DMS153 treated with DMSO at 0.1 percent for 48 hours (cell line): ENCODE measurements around the gene SLC39A10.
"Not testable (repeated sequence)": the region's sequence is repeated elsewhere in the genome, so short reads cannot be mapped to it uniquely, and the experiment has no call there.

ENCODE experiments used
- DNase-seq: peaks from one replicate; lab custom pipeline; 2025; ENCODE audit not compliant: unreplicated experiment; lab: John Stamatoyannopoulos, UW

The SLC39A10 gene

GRCh38 chr2:195670191-195670590 lies 13.2 kb downstream of the SLC39A10 start:
- no peak for DNase-seq

DNA sequence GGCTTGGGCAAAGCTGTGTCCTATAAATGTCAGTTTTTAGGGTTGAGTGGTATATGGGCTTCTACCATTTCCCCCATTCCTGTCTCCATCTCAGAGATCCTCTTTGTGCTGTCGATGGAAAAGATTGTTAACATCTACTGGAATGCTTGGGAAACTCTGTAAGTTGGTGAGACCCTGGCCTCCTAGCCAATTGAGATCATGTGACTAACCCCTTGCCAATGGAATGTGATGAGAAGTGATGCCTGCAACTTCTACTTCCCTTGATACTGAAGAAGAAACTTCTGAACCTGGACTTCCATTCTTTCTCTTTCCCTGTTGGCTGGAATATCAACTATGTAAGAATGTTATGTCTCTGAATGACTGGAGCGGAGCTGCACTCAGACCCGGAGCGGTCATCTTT lies 14.5 kb downstream of the SLC39A10 start:
- no peak for DNase-seq

- DNase-seq, result no peak
Measured at GRCh38 chr2:195672674-195673073, 15.6 kb downstream of the SLC39A10 start.

DNA sequence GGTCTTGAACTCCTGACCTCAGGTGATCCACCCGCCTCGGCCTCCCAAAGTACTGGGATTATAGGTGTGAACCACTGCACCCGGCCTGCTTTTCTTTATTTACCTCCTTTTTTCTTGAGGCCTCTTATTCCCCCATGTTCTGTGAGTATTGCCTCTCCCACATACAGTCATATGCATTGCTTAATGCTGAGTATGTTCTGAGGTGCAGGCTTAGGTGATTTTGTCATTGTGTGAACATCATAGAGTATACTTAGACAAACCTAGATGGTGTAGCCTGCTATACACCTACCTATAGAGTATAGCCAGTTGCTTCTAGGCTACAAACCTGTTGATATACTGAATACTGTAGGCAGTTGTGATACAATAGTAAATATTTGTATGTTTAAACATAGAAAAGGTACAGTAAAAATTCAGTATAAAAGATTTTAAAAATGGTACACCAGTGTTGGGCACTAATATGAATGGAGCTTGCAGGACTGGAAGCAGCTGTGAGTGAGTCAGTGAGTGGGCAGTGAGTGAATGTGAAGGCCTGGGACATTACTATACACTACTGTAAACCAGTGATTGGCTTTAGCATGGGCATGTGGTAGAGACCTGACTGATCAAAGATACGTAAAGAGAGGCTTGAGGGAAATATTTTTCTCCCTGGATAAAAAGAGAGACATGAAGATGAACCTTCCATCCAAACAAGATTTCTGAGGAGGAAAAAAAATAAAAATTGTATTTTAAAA lies 17.6 kb downstream of the SLC39A10 start:
- no peak for DNase-seq

DNA sequence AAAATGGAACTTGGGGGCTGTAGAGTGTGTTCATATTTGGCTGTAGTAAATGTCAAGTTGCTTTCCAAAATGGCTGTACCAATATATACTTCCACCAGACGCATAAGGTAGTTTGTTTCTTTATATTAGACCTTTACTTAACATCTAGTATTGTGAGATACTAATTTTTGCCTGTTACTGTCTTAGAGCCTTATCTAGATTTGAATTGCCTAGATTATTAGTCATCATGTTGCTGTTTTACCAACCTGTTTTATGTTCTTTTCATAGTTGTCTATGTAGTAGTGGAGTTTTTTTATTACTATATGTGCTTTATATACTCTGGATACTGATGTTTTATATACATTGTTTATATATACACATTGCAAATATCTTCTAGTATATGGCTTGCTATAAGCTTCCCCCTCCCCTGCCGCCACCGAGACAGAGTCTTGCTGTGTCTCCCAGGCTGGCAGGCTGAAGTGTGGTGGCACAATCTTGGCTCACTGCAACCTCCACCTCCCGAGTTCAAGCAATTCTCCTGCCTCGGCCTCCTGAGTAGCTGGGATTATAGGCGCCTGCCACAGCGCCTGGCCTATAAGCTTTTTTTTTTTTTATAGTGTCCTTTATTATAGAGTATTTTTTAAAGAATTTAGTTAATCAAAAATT lies 18.9 kb downstream of the SLC39A10 start:
- no peak for DNase-seq

GRCh38 chr2:195677290-195677689 lies 20.3 kb downstream of the SLC39A10 start:
- DNase-seq, result no peak

DNA sequence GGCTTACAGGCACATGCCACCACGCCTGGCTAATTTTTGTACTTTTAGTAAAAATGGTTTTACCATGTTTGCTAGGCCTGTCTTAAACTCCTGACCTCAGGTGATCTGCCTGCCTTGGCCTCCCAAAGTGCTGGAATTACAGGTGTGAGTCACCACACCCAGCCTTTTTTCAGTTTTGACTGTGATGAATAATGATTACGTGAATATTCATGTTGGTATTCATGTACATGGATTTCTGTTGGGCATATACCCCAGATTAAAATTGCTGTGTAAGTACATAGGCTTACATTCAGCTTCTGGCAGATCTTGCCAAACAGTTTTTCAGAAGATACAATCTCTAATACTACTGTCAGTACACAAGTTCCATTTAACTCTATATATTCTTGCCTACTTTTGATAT lies 20.9 kb downstream of the SLC39A10 start:
- DNase-seq, result no peak

- DNase-seq, result no peak
Measured at GRCh38 chr2:195682077-195682476, 25.1 kb downstream of the SLC39A10 start.

DNA sequence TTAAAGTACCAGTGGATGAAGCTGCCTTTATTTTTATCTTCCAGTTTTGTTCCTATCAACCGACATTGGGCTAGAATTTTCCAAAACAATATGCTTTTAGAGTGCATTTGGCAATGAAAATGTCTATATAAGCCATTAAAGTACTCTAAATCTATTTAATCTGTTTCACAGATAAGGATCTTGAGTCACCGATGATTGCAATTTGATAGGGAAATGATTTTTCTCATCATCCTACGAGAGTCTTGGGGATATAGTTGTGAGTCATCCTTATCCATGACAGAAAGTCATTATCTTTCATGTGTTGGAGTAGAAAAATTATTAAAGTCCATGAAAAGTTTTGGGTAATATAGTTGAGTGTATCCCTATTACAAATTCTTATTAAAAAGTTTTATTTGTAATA lies 26.1 kb downstream of the SLC39A10 start:
- DNase-seq, result no peak

GRCh38 chr2:195686564-195686963 lies 29.5 kb downstream of the SLC39A10 start:
- DNase-seq, result no peak

DNA sequence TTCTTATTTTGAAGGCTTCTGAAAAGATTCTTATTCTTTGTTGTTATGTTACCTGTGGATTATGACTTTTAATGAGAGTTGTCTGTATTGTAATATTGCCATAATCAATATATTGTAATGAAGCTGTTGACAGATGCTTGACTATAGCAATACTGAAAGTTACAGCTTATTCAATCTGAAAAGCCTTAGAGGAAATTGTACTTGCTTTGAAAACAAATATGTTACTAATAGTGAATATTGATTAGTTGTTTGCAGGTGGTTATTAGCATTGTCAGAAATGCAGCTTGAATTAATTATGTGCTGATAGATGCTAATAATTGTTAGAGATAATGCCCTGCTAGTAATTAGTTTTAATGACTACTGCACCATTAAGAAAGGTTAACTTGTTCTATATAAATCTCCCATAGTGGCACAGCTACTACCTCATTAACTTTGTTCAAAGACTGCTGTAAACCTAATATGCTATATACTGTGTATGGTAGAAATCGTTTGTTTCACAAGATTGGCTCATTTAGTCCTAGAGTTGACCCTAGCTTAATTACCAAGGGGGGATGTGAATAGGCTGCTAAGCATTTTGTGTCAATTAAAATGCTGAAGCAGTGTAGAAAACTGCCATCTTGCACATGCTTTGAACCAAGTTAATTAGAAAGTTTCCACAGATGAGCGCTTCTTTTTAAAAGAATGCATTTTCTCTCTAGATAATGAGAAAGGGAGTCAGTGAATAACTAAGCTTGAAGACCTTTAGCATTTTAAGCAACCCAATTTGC lies 30.5 kb downstream of the SLC39A10 start:
- no peak for DNase-seq

DNA sequence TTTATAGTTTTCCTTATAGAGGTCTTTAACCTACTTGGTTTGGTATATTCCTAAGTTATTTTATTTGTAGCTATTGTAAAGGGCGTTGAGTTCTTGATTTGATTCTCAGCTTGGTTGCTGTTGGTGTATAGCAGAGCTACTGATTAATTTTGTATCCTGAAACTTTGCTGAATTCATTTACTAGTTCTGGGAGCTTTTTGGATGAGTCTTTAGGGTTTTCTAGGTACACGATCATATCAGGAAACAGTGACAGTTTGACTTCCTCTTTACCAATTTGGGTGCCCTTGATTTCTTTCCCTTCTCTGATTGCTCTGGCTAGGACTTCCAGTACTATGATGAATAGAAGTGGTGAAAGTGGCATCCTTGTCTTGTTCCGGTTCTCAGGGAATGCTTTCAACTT lies 35.5 kb downstream of the SLC39A10 start:
- DNase-seq, result not testable (repeated sequence)

DNA sequence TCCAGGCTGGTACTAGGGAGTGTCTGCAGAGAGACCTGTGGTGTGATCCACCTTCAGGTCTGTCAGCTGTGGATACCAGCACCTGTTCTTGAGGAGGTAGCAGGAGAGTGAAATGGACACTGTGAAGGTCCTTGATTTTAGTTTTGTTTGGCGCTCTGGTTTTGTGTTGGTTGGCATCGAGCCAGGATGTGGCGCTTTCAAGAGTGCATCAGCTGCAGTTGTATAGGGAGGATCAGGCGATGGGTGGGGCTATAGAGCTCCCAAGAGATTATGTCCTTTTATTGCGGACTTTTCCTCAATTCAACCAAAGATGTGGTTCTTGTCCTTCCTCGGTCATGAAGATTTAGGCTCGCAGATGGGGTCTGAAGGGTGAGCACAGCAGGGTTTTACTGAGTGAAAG lies 37.5 kb downstream of the SLC39A10 start:
- DNase-seq, result peak; percentile 82

- peak; percentile 82 for DNase-seq
Measured at GRCh38 chr2:195695002-195695631, 38.1 kb downstream of the SLC39A10 start.

DNA sequence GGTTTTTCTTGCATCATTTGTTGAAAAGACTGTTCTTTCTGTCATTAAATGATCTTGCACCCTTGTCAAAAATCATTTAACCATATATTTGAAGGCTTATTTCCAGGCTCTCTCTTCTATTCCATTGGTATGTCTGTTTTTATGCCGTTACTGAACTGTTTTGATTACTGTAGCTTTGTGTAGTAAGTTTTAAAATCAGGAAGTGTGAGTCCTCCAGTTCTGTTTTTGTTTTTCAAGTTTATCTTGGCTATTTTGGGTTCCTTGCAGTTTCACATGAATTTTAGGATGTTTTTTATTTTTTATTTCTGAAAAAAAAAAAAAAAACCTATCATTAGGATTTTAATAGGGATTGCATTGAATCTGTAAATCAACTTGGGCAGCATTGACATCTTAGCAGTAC lies 39.0 kb downstream of the SLC39A10 start:
- no peak for DNase-seq

DNA sequence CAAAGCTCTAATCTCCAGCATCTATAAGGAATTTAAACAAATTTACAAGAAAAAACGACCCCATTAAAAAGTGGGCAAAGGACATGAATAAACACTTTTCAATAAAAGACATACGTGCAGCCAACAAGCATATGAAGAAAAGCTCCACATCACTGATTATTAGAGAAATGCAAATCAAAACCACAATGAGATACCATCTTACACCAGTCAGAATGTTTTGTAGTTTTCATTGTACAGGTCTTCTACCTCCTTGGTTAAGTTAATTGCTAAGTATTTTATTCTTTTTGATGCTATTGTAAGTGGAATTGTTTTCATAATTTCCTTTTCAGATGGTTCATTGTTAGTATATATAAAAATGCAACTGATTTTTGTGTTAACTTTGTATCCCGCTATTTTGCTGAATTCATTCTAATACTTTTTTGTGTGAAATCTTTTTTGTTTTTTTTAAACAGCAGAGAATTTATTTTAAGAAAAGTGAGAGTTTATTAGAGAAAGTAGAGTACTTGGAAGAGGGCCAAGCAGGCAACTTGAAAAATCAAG lies 40.7 kb downstream of the SLC39A10 start:
- no peak for DNase-seq

- no peak for DNase-seq
Measured at GRCh38 chr2:195700480-195700879, 43.5 kb downstream of the SLC39A10 start.

- no peak for DNase-seq
Measured at GRCh38 chr2:195706161-195706900, 49.3 kb downstream of the SLC39A10 start.

DNA sequence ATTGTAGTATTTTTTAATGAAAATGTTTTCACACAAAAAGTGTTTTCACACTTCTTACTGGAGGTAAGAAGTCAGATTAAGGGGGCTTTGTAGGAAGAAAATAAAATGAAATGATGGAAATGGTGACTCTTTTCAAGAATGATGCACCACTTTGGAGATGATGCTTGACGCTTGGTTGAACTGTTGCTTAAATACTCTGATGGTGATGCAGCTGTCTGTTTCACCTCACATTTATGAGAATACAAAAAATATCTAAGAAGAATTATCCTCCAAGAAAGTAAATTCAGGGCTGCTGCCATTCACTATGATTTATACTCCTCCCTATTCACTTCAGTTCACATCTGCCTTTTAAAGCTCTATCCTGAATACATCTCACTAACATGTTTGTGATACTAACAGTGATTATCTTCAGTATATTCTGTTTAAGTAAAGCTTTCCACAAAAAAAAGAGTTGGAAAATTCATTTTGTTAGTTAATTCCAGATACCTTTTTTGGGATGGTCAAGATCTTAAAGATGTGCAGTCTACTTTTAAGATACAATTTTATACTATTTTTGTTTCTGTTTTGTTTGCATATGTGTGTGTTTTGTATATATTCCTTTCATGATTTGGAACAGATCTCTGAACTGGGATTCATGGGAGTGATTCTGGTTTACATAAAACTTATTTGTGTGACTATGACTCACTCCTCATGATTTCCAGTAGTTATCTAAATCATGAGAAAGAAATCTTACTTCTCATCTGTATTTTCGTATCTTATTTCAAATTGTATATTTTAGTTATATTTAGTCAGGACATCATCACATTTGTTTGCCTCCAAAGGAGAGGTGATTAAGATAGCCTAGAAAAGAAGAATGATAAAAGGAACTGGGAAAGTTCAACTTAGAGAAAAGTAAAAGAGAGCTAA lies 53.1 kb downstream of the SLC39A10 start:
- DNase-seq, result no peak

GRCh38 chr2:195711478-195711877 lies 54.5 kb downstream of the SLC39A10 start:
- no peak for DNase-seq
